HG03521 (cell line): ENCODE measurements around the gene C2orf81.

Source experiments
- ATAC-seq: cut with Tn5 transposase; IDR thresholded peaks from one replicate; pipeline ENCODE4 v1.9.1; 2021; ENCODE audit warnings: mild to moderate bottlenecking, moderate library complexity; ENCODE audit not compliant: unreplicated experiment

C2orf81 gene

GRCh38 chr2:74391580-74392448 is 29.6 kb downstream of the C2orf81 start:
- ATAC-seq = peak; percentile 66

GRCh38 chr2:74391209-74391579 is 30.2 kb downstream of the C2orf81 start:
- ATAC-seq = peak; percentile 19

GRCh38 chr2:74390606-74391005 is 30.8 kb downstream of the C2orf81 start:
- no peak for ATAC-seq

- ATAC-seq = no peak
Measured at GRCh38 chr2:74387346-74387745, 34.1 kb downstream of the C2orf81 start.

GRCh38 chr2:74385396-74385795 is 36.0 kb downstream of the C2orf81 start:
- no peak for ATAC-seq

- no peak for ATAC-seq
Measured at GRCh38 chr2:74384051-74384450, 37.4 kb downstream of the C2orf81 start.

- no peak for ATAC-seq
Measured at GRCh38 chr2:74383254-74383653, 38.2 kb downstream of the C2orf81 start.

- no peak for ATAC-seq
Measured at GRCh38 chr2:74381751-74382150, 39.7 kb downstream of the C2orf81 start.

- peak; percentile 58 for ATAC-seq
Measured at GRCh38 chr2:74379851-74380789, 41.3 kb downstream of the C2orf81 start, which contains the start of gene DCTN1. Gene DCTN1 (minus strand): TSS chr2:74380311. CDS start chr2:74380037, 274 bp downstream.

GRCh38 chr2:74378007-74378406 is 43.4 kb downstream of the C2orf81 start:
- no peak for ATAC-seq

GRCh38 chr2:74375838-74376237 is 45.6 kb downstream of the C2orf81 start:
- ATAC-seq = no peak

- no peak for ATAC-seq
Measured at GRCh38 chr2:74374509-74375205, 46.8 kb downstream of the C2orf81 start.

GRCh38 chr2:74373985-74374384 is 47.4 kb downstream of the C2orf81 start:
- no peak for ATAC-seq

GRCh38 chr2:74373221-74373676 is 48.2 kb downstream of the C2orf81 start:
- no peak for ATAC-seq

- ATAC-seq = no peak
Measured at GRCh38 chr2:74372674-74373073, 48.7 kb downstream of the C2orf81 start.

GRCh38 chr2:74371421-74371820 is 50.0 kb downstream of the C2orf81 start:
- no peak for ATAC-seq

GRCh38 chr2:74369976-74370375 is 51.4 kb downstream of the C2orf81 start:
- ATAC-seq = no peak

- ATAC-seq = no peak
Measured at GRCh38 chr2:74368499-74368898, 52.9 kb downstream of the C2orf81 start.

GRCh38 chr2:74367789-74368188 is 53.6 kb downstream of the C2orf81 start:
- no peak for ATAC-seq

- no peak for ATAC-seq
Measured at GRCh38 chr2:74366036-74366435, 55.4 kb downstream of the C2orf81 start.
